ENCODE measurements around the gene MICAL3. TPM values are rescaled to one million over a fixed set of nuclear protein-coding genes. Genes with fewer than 3 reads are reported as not detected.
"Not testable (repeated sequence)": the region's sequence is repeated elsewhere in the genome, so short reads cannot be mapped to it uniquely, and the experiment has no call there.

Gene MICAL3
- total RNA-seq, 1 donor from 2014 or later: 103 TPM

GRCh38 chr22:17767233-17768065 is 256.9 kb downstream of the MICAL3 start:
- H3K4me1 Mint-ChIP-seq: peaks cover 9% of the 10 kb centered on the region
- H3K36me3 Mint-ChIP-seq: no peaks in the 10 kb centered on the region
- H3K27ac Mint-ChIP-seq: no peak overlapping the region
- DNase-seq (ENCODE audit: low spot score in 2 of 2, unreplicated experiment in 2 of 2): no peak
- H3K4me3 Mint-ChIP-seq: no peak overlapping the region
- no peaks in the 10 kb centered on the region for H3K27me3 Mint-ChIP-seq (ENCODE audit: low read depth)
- TF ChIP-seq CTCF (IDR thresholded peaks at IDR 0.05; ENCODE audit: unreplicated experiment): no peak
- no peaks in the 10 kb centered on the region for H3K9me3 Mint-ChIP-seq

- not testable (repeated sequence) for DNase-seq (ENCODE audit: low spot score in 2 of 2, unreplicated experiment in 2 of 2); H3K4me3 Mint-ChIP-seq; H3K9me3 Mint-ChIP-seq; H3K27me3 Mint-ChIP-seq (ENCODE audit: low read depth); H3K36me3 Mint-ChIP-seq; H3K27ac Mint-ChIP-seq
- peaks cover 13% of the 10 kb centered on the region for H3K4me1 Mint-ChIP-seq
Observed at GRCh38 chr22:17764852-17765251, 259.5 kb downstream of the MICAL3 start.

GRCh38 chr22:17764036-17764435 is 260.3 kb downstream of the MICAL3 start:
- Mint-ChIP-seq H3K9me3 (no peaks in the 10 kb centered on the region), H3K4me1 (peaks cover 13% of the 10 kb centered on the region), H3K27me3 (ENCODE audit: low read depth) (no peaks in the 10 kb centered on the region), H3K36me3 (no peaks in the 10 kb centered on the region), H3K4me3 (no peak overlapping the region), H3K27ac (no peak overlapping the region)
- no peak for DNase-seq (ENCODE audit: low spot score in 2 of 2, unreplicated experiment in 2 of 2)
- no peak for TF ChIP-seq CTCF (IDR thresholded peaks at IDR 0.05; ENCODE audit: unreplicated experiment)

- not testable (repeated sequence) for H3K4me3 Mint-ChIP-seq; H3K9me3 Mint-ChIP-seq; DNase-seq (ENCODE audit: low spot score in 2 of 2, unreplicated experiment in 2 of 2); H3K27ac Mint-ChIP-seq; H3K36me3 Mint-ChIP-seq; H3K27me3 Mint-ChIP-seq (ENCODE audit: low read depth)
- H3K4me1 Mint-ChIP-seq: peaks cover 13% of the 10 kb centered on the region
Observed at GRCh38 chr22:17763442-17763841, 260.9 kb downstream of the MICAL3 start.

- Mint-ChIP-seq H3K4me3 (no peak overlapping the region), H3K27me3 (ENCODE audit: low read depth) (no peaks in the 10 kb centered on the region), H3K36me3 (peaks cover 5% of the 10 kb centered on the region), H3K4me1 (peaks cover 13% of the 10 kb centered on the region), H3K27ac (peak overlapping the region; percentile 39), H3K9me3 (no peaks in the 10 kb centered on the region)
- no peak for TF ChIP-seq CTCF (IDR thresholded peaks at IDR 0.05; ENCODE audit: unreplicated experiment)
- DNase-seq (ENCODE audit: low spot score in 2 of 2, unreplicated experiment in 2 of 2): no peak
Observed at GRCh38 chr22:17761138-17761488, 263.2 kb downstream of the MICAL3 start.

GRCh38 chr22:17754233-17754925 is 270.0 kb downstream of the MICAL3 start:
- no peaks in the 10 kb centered on the region for H3K4me1 Mint-ChIP-seq
- no peak for DNase-seq (ENCODE audit: low spot score in 2 of 2, unreplicated experiment in 2 of 2)
- TF ChIP-seq CTCF (IDR thresholded peaks at IDR 0.05; ENCODE audit: unreplicated experiment): no peak
- no peaks in the 10 kb centered on the region for H3K27me3 Mint-ChIP-seq (ENCODE audit: low read depth)
- H3K36me3 Mint-ChIP-seq: peaks cover 8% of the 10 kb centered on the region
- H3K4me3 Mint-ChIP-seq: no peak overlapping the region
- no peaks in the 10 kb centered on the region for H3K9me3 Mint-ChIP-seq
- H3K27ac Mint-ChIP-seq: no peak overlapping the region

All from mesothelial cell of epicardium (in vitro differentiated cells).